HCT116 (cell line): ENCODE results near the gene TSSK6. TPM values are rescaled to one million over a fixed set of nuclear protein-coding genes. Genes with fewer than 3 reads are reported as not detected.

Experiments
- ATAC-seq: fragments of 200-7000 bp; cut with Tn5 transposase; 2 replicates; pipeline ENCODE4 v1.9.1; 2020; ENCODE audit warnings: mild to moderate bottlenecking, moderate library complexity
- BruUV-seq: library from RNA; stranded (reverse); fragments of 400-500 nt; replicated peaks from 2 replicates; lab custom pipeline; 2021; lab: Mats Ljungman, UMichigan
- CTCF ChIA-PET: fragments of 300-600 bp; sonication (Branson Sonifier 250); formaldehyde crosslinking; loops from one replicate; lab custom pipeline; 2021; ENCODE audit warnings: antibody characterized with exemption; lab: Charles Lee
- POLR2A ChIA-PET: fragments of 300-600, 350-600 bp; sonication (Branson Sonifier 250); formaldehyde crosslinking; loops from one replicate; lab custom pipeline; 2021; ENCODE audit warnings: antibody characterized with exemption; lab: Charles Lee
- RAD21 ChIA-PET, 2 experiments: fragments of 300-600 bp; sonication (Branson Sonifier 250); formaldehyde crosslinking; loops; one replicate each; lab custom pipeline; 2023; ENCODE audit warnings: low total read pairs in 2 of 2; ENCODE audit not compliant: uncharacterized antibody in 2 of 2, unreplicated experiment in 2 of 2, low non-redundant PET in 1 of 2; lab: Charles Lee
- DNase-seq: peaks from one replicate; pipeline ENCODE4 v3.0.0-alpha.2; 2010; ENCODE audit warnings: low read depth, low spot score
- H2AFZ ChIP-seq: fragments of 200-600 bp; shearing (Covaris generic), sonication (generic); 2 replicates; pipeline ENCODE4 v1.6.1; 2017; ENCODE audit warnings: low read depth, mixed run types, mixed read lengths, antibody characterized with exemption, low read length; ENCODE audit not compliant: poor library complexity, severe bottlenecking
- H3K27ac ChIP-seq: 2 replicates; pipeline ENCODE4 v1.5.1; 2012; ENCODE audit warnings: low read depth, low read length
- H3K27me3 ChIP-seq: fragments of 200-600 bp; sonication (generic); 2 replicates; pipeline ENCODE4 v1.6.1; 2016; ENCODE audit warnings: mixed run types, low read length, mixed read lengths; ENCODE audit not compliant: insufficient read depth
- H3K36me3 ChIP-seq, 2 experiments: fragments of 200-500 bp in 1 of 2; fragments of 200-600 bp in 1 of 2; sonication (Bioruptor generic) in 1 of 2; sonication (generic) in 1 of 2; 2 replicates each; pipeline versions ENCODE4 v1.5.1 to v1.6.1; 2014 to 2016; ENCODE audit warnings: low read length in 2 of 2, inconsistent platforms in 1 of 2, mixed read lengths in 1 of 2, mixed run types in 1 of 2; ENCODE audit not compliant: insufficient read depth in 2 of 2, control insufficient read depth in 1 of 2
- H3K4me1 ChIP-seq, 2 experiments: fragments of 200-600 bp in 1 of 2; sonication (generic) in 1 of 2; 2 replicates each; pipeline versions ENCODE4 v1.5.1 to v1.6.1; 2012 to 2017; ENCODE audit warnings: low read length in 2 of 2, inconsistent platforms in 1 of 2, mild to moderate bottlenecking in 1 of 2, mixed read lengths in 1 of 2, mixed run types in 1 of 2, moderate library complexity in 1 of 2; ENCODE audit not compliant: insufficient read depth in 2 of 2, control insufficient read depth in 1 of 2
- H3K4me2 ChIP-seq: fragments of 200-600 bp; sonication (generic); 2 replicates; pipeline ENCODE4 v1.6.1; 2017; ENCODE audit warnings: mixed run types, low read length, mixed read lengths
- H3K4me3 ChIP-seq, 2 experiments: fragments of 200-600 bp in 1 of 2; sonication (generic) in 1 of 2; replicated peaks in 1 of 2; 2 replicates each; pipeline ENCODE4 v1.5.1; 2011 to 2016; ENCODE audit warnings: low read length in 2 of 2, control low read depth in 1 of 2, low read depth in 1 of 2, mild to moderate bottlenecking in 1 of 2, mixed read lengths in 1 of 2, mixed run types in 1 of 2
- H3K79me2 ChIP-seq: fragments of 200-600 bp; sonication (generic); 2 replicates; pipeline ENCODE4 v1.6.1; 2017; ENCODE audit warnings: mild to moderate bottlenecking, mixed run types, low read length, moderate library complexity, mixed read lengths; ENCODE audit not compliant: insufficient read depth
- H3K9ac ChIP-seq: fragments of 200-600 bp; sonication (generic); 2 replicates; pipeline ENCODE4 v1.6.1; 2016; ENCODE audit warnings: low read length, mixed read lengths
- H3K9me2 ChIP-seq: fragments of 200-600 bp; sonication (generic), shearing (Covaris generic); 2 replicates; pipeline ENCODE4 v1.6.1; 2017; ENCODE audit warnings: mixed run types, mild to moderate bottlenecking, moderate library complexity; ENCODE audit not compliant: insufficient read depth
- H3K9me3 ChIP-seq, 2 experiments: fragments of 200-500 bp in 1 of 2; fragments of 200-600 bp in 1 of 2; sonication (Bioruptor generic) in 1 of 2; sonication (generic) in 1 of 2; 2 replicates each; pipeline ENCODE4 v1.6.1; 2014 to 2017; ENCODE audit warnings: low read length in 2 of 2, mixed read lengths in 2 of 2, inconsistent platforms in 1 of 2, low read depth in 1 of 2, mild to moderate bottlenecking in 1 of 2, mixed run types in 1 of 2, moderate library complexity in 1 of 2; ENCODE audit not compliant: control insufficient read depth in 1 of 2, insufficient read depth in 1 of 2
- H4K20me1 ChIP-seq: fragments of 200-600 bp; sonication (generic), shearing (Covaris generic); 2 replicates; pipeline ENCODE4 v1.6.1; 2017; ENCODE audit warnings: mixed run types, mild to moderate bottlenecking, moderate library complexity; ENCODE audit not compliant: insufficient read depth
- ATF3 ChIP-seq: IDR thresholded peaks from 2 replicates; pipeline ENCODE4 v1.6.1; 2012
- CBX3 ChIP-seq: IDR thresholded peaks from 2 replicates; pipeline ENCODE4 v1.6.1; 2012; ENCODE audit warnings: low read depth
- ELF1 ChIP-seq: IDR thresholded peaks from 2 replicates; pipeline ENCODE4 v1.6.1; 2012; ENCODE audit warnings: low read depth, borderline replicate concordance
- EZH2 ChIP-seq: fragments of 200-600 bp; sonication (generic); IDR thresholded peaks from 2 replicates; pipeline ENCODE4 v1.6.1; 2017; ENCODE audit warnings: antibody characterized with exemption, mixed run types
- MAX ChIP-seq: IDR thresholded peaks from 2 replicates; pipeline ENCODE4 v1.6.1; 2012
- POLR2A ChIP-seq: IDR thresholded peaks from 2 replicates; pipeline ENCODE4 v1.7.0; 2011; ENCODE audit warnings: borderline replicate concordance; ENCODE audit not compliant: insufficient read depth, insufficient read length; ENCODE audit errors: extremely low read depth
- POLR2AphosphoS5 ChIP-seq: IDR thresholded peaks from 2 replicates; pipeline ENCODE4 v1.6.1; 2011; ENCODE audit warnings: mild to moderate bottlenecking, low read depth, low read length, moderate library complexity
- SIN3A ChIP-seq: IDR thresholded peaks from 2 replicates; pipeline ENCODE4 v1.6.1; 2012; ENCODE audit warnings: low read depth
- SP1 ChIP-seq: IDR thresholded peaks from 2 replicates; pipeline ENCODE4 v1.6.1; 2012; ENCODE audit warnings: low read depth
- SRF ChIP-seq: IDR thresholded peaks from 2 replicates; pipeline ENCODE4 v1.6.1; 2012; ENCODE audit warnings: low read depth
- intact Hi-C: fragments of 100-400 bp; cut with micrococcal nuclease; formaldehyde crosslinking; loops from 2 replicates; pipeline ENCODE4 v1.10.0; 2022
- total RNA-seq: library from RNA; stranded (reverse); gene quantifications from one replicate; pipeline ENCODE4 v1.2.1, GENCODE V29; 2021; ENCODE audit not compliant: unreplicated experiment
- TF ChIP-seq, protein P1 (sequence below): IDR thresholded peaks from 2 replicates; pipeline ENCODE4 v1.6.1; 2012; ENCODE audit warnings: low read depth

TSSK6 gene
- total RNA-seq, 1 experiment from 2014 or later, result 4.1 TPM

DNA sequence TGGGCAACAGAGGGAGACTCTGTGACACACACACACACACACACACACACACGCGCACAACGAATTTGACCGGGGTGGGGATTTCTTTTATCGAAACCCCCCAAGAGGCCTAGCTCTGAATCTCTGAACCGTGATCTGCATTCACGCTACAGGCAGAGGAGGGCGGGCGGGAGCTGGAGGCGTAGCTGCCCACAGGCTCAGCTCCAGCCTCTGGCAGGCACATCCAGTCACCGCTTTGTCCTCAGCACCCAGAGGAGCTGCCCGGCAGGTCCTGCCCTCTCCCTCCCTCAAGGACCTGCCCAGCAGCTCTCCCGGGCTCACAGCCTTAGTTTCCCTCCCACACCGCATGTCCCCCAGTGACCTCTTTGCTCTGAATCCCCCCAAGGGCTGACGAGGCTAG, 42.7 kb upstream of the TSSK6 start:
- Histone ChIP-seq H3K9me3 (no peaks in the 10 kb centered on the region), H3K27me3 (no peaks in the 10 kb centered on the region), H3K4me1 (no peaks in the 10 kb centered on the region), H3K4me3 (no peak overlapping the region), H3K4me2 (no peak overlapping the region), H3K27ac (no peak overlapping the region), H3K36me3 (no peaks in the 10 kb centered on the region), H2AFZ (no peak overlapping the region), H3K9me2 (no peaks in the 10 kb centered on the region), H3K79me2 (no peaks in the 10 kb centered on the region)
- ChIA-PET CTCF (interaction anchor here (1.3 kb wide), 1 partner anchor 27 kb away, joined by 3 read pairs; no protein-coding TSS in a partner anchor), RAD21 (no interaction called here), POLR2A (no interaction called here)
- no peak for DNase-seq
- ATAC-seq, result no peak
- no peak for TF ChIP-seq ATF3
- no peak for TF ChIP-seq POLR2A
- no peak for TF ChIP-seq MAX
- TF ChIP-seq ELF1, result no peak
- TF ChIP-seq CBX3, result no peak
- TF ChIP-seq SIN3A, result no peak
- TF ChIP-seq SRF, result no peak
- TF ChIP-seq, protein P1, sequence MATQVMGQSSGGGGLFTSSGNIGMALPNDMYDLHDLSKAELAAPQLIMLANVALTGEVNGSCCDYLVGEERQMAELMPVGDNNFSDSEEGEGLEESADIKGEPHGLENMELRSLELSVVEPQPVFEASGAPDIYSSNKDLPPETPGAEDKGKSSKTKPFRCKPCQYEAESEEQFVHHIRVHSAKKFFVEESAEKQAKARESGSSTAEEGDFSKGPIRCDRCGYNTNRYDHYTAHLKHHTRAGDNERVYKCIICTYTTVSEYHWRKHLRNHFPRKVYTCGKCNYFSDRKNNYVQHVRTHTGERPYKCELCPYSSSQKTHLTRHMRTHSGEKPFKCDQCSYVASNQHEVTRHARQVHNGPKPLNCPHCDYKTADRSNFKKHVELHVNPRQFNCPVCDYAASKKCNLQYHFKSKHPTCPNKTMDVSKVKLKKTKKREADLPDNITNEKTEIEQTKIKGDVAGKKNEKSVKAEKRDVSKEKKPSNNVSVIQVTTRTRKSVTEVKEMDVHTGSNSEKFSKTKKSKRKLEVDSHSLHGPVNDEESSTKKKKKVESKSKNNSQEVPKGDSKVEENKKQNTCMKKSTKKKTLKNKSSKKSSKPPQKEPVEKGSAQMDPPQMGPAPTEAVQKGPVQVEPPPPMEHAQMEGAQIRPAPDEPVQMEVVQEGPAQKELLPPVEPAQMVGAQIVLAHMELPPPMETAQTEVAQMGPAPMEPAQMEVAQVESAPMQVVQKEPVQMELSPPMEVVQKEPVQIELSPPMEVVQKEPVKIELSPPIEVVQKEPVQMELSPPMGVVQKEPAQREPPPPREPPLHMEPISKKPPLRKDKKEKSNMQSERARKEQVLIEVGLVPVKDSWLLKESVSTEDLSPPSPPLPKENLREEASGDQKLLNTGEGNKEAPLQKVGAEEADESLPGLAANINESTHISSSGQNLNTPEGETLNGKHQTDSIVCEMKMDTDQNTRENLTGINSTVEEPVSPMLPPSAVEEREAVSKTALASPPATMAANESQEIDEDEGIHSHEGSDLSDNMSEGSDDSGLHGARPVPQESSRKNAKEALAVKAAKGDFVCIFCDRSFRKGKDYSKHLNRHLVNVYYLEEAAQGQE, result no peak
- TF ChIP-seq SP1, result no peak
- TF ChIP-seq POLR2AphosphoS5, result no peak
- TF ChIP-seq EZH2, result no peak
- TF ChIP-seq, all 23 proteins: peak for 0
- no TSS peak for BruUV-seq
- intact Hi-C loops, result no loop called here
- Histone ChIP-seq H3K9ac (no peak overlapping the region), H4K20me1 (no peaks in the 10 kb centered on the region)
